DOHH2 (cell line): ENCODE data around the gene TM6SF1.

ENCODE experiments used
- CTCF ChIP-seq: fragments of 200-600 bp; sonication (generic); IDR thresholded peaks from one replicate; pipeline ENCODE4 v1.5.1; 2014; ENCODE audit warnings: antibody characterized with exemption, mild to moderate bottlenecking, low read depth, low read length; ENCODE audit not compliant: poor library complexity, severe bottlenecking
- EZH2phosphoT487 ChIP-seq: fragments of 200-600 bp; sonication (generic); IDR thresholded peaks from 2 replicates; pipeline ENCODE4 v1.6.1; 2017; ENCODE audit warnings: borderline replicate concordance, mild to moderate bottlenecking, antibody characterized with exemption, low read length, moderate library complexity, mixed read lengths

GRCh38 chr15:83144771-83145170 is 37.3 kb downstream of the TM6SF1 start:
- TF ChIP-seq CTCF (no peak), EZH2phosphoT487 (no peak)
